NT2/D1 (cell line): ENCODE results near the gene CD79A.

ENCODE experiments used
- SUZ12 ChIP-seq: IDR thresholded peaks from 2 replicates; pipeline ENCODE4 v1.6.1; 2011; ENCODE audit not compliant: insufficient read length, insufficient read depth; ENCODE audit errors: extremely low read depth
- YY1 ChIP-seq: IDR thresholded peaks from 2 replicates; pipeline ENCODE4 v1.6.1; 2011; ENCODE audit not compliant: insufficient read length, insufficient read depth
- ZNF274 ChIP-seq: IDR thresholded peaks from 2 replicates; pipeline ENCODE4 v1.6.1; 2011; ENCODE audit warnings: mild to moderate bottlenecking, low read depth, low read length

DNA sequence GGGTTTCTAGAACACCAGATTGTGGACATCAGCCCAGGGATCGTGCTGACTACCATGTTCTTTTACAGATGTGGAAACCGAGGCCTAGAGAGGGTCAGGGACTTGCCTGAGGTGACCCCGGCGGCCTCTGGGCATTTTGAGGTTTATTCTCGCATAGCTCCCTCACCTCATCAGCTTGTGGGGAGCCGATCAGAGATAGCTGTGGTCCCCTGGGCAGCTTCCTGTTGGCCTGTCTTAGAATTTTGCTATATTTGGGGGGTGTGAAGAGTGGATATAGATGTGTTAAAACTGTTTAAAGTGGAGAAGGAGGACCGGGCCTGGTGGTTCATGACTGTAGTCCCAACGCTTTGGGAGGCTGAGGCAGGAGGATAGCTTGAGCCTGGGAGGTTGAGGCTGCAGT is 12.8 kb downstream of the CD79A start:
- no peak for TF ChIP-seq ZNF274
- TF ChIP-seq SUZ12 = no peak
- no peak for TF ChIP-seq YY1
